Activated B cell treated with CpG ODN at 0.5 μM for 24 hours (primary cell): ENCODE results near the gene CA9. TPM values are rescaled to one million over a fixed set of nuclear protein-coding genes. Genes with fewer than 3 reads are reported as not detected.
A peak's percentile ranks its signal among the peaks of the same experiment; 100 is the strongest.

Experiments
- ATAC-seq: fragments of 200-7000 bp; cut with Tn5 transposase; one replicate; pipeline ENCODE4 v1.10.0; 2021; ENCODE audit warnings: low read depth, mild to moderate bottlenecking, moderate library complexity
- CTCF ChIA-PET: fragments of 350-600 bp; sonication (Branson Sonifier 250); formaldehyde crosslinking; loops from one replicate; lab custom pipeline; 2021; ENCODE audit warnings: antibody characterized with exemption; lab: Charles Lee
- POLR2A ChIA-PET: fragments of 350-600 bp; sonication (Branson Sonifier 250); formaldehyde crosslinking; loops from one replicate; lab custom pipeline; 2021; ENCODE audit warnings: antibody characterized with exemption; lab: Charles Lee
- DNase-seq: peaks from one replicate; pipeline ENCODE4 v3.0.0; 2022
- H3K27ac Mint-ChIP-seq: one replicate; pipeline ENCODE4 v1.8.0; 2020; ENCODE audit warnings: mixed read lengths
- H3K27me3 Mint-ChIP-seq: one replicate; pipeline ENCODE4 v1.8.0; 2021; ENCODE audit warnings: mixed read lengths
- H3K36me3 Mint-ChIP-seq: one replicate; pipeline ENCODE4 v1.8.0; 2021; ENCODE audit warnings: low read depth, mixed read lengths
- H3K4me1 Mint-ChIP-seq: one replicate; pipeline ENCODE4 v1.8.0; 2021; ENCODE audit warnings: mixed read lengths
- H3K4me3 Mint-ChIP-seq: one replicate; pipeline ENCODE4 v1.8.0; 2020; ENCODE audit warnings: mild to moderate bottlenecking, mixed read lengths
- H3K9me3 Mint-ChIP-seq: one replicate; pipeline ENCODE4 v1.8.0; 2020; ENCODE audit warnings: mixed read lengths
- CTCF ChIP-seq: fragments of 200-600 bp; IDR thresholded peaks from one replicate; pipeline ENCODE4 v1.8.0; 2022; ENCODE audit warnings: antibody characterized with exemption, mild to moderate bottlenecking
- intact Hi-C: fragments of 100-400 bp; cut with micrococcal nuclease; formaldehyde crosslinking; loops from one replicate; pipeline ENCODE4 v1.15.1; 2024
- total RNA-seq: library from RNA; stranded (reverse); gene quantifications from 2 replicates; pipeline ENCODE4 v1.2.3, GENCODE V29; 2022

Gene CA9
- total RNA-seq, 1 donor from 2014 or later = not detected

DNA sequence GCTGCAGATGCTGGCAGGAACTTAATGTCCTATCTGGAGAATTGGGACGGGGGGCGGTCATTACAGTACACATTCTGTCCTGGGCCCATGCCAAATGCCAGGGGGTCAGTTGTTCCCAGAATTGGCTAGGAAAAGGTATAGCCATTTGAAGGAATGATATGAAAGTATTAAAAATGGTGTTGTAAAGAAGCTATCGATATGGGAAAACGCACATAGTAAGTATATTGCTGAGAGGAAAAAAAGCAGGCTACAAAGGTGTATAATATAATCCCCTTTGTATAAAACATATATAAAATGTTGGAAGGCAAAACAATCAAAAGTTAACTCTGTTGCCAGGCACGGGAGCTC is 8.3 kb upstream of the CA9 start:
- intact Hi-C loops = loop anchor here (1.0 kb wide), 2 partner anchors 8 to 25 kb away; no protein-coding TSS in a partner anchor
- no peak for TF ChIP-seq CTCF
- H3K4me3 Mint-ChIP-seq = peak overlapping the region; percentile 83
- ATAC-seq (no peak), DNase-seq (no peak)
- peaks cover 47% of the 10 kb centered on the region for H3K4me1 Mint-ChIP-seq
- H3K27ac Mint-ChIP-seq = no peak overlapping the region
- H3K27me3 Mint-ChIP-seq = no peaks in the 10 kb centered on the region
- ChIA-PET CTCF (interaction anchor here (0.8 to 12.0 kb wide), 4 partner anchors 25 to 75 kb away, joined by 3 to 127 read pairs (median 18); partner anchors contain the start of gene CD72), POLR2A (interaction anchor here (1.1 to 4.2 kb wide), 8 partner anchors 9 to 66 kb away, joined by 4 to 16 read pairs (median 8); partner anchors contain the start of genes CD72, CREB3 and TLN1)
- no peaks in the 10 kb centered on the region for H3K9me3 Mint-ChIP-seq
- H3K36me3 Mint-ChIP-seq = peaks cover 13% of the 10 kb centered on the region

DNA sequence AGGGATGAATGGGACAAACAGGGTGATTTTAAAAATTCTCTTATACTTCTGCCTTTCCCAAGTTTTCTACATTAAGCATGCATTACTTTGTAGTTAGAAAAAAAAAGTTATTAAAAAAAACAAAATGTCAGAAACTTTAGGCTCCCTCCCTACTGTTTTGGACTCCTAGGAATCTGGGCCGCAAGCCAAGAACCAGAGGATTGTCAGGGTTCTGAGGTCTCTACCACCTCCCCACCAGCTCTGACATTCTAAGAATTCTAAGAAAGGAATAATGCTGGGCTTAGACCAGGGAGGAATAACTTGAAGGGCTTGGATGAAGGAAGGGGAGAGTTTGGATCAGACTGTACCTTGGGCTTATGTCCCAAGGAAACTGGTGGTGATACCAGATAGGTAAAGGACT is 7.7 kb upstream of the CA9 start:
- CTCF ChIA-PET = interaction anchor here (0.8 to 12.0 kb wide), 3 partner anchors 29 to 74 kb away, joined by 3 to 127 read pairs (median 32); partner anchors contain the start of gene CD72
- Mint-ChIP-seq H3K36me3 (peaks cover 7% of the 10 kb centered on the region), H3K4me1 (peaks cover 41% of the 10 kb centered on the region), H3K9me3 (no peaks in the 10 kb centered on the region), H3K4me3 (peak overlapping the region; percentile 29), H3K27ac (no peak overlapping the region), H3K27me3 (no peaks in the 10 kb centered on the region)
- DNase-seq = no peak
- no peak for TF ChIP-seq CTCF
- ATAC-seq = no peak
- intact Hi-C loops = no loop called here
- POLR2A ChIA-PET = interaction anchor here (0.6 to 4.2 kb wide), 7 partner anchors 8 to 52 kb away, joined by 4 to 16 read pairs (median 8); partner anchors contain the start of genes CCDC107, CD72 and RMRP

DNA sequence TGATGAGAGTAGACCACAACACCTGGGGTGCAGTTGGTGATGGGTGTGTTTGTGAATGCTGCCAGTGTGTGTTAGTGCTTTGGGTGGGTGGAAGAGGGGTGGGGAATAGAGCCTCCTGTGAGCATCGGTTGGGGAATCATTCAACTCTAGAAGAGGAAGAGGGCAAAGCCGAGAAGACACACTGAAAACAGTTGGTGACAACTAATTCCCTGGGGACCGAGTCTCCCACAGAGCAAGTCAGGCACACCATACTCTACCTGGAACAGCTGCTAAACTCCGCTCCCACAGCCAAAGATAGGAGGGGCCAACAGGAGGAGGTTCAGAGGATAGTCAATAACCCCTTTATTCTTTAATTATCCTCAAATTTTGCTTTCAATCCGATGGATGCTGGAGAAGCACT is 7.2 kb upstream of the CA9 start:
- H3K4me1 Mint-ChIP-seq = peaks cover 38% of the 10 kb centered on the region
- ATAC-seq (peak; percentile 38), DNase-seq (no peak)
- peaks cover 4% of the 10 kb centered on the region for H3K36me3 Mint-ChIP-seq
- no peaks in the 10 kb centered on the region for H3K9me3 Mint-ChIP-seq
- ChIA-PET CTCF (interaction anchor here (3.4 to 12.0 kb wide), 2 partner anchors 29 to 51 kb away, joined by 32 to 127 read pairs; partner anchors contain the start of gene CD72), POLR2A (interaction anchor here (0.5 to 1.2 kb wide), 3 partner anchors 9 to 52 kb away, joined by 3 to 8 read pairs (median 4); partner anchors contain the start of genes CCDC107 and RMRP)
- H3K27ac Mint-ChIP-seq = no peak overlapping the region
- intact Hi-C loops = no loop called here
- H3K27me3 Mint-ChIP-seq = no peaks in the 10 kb centered on the region
- TF ChIP-seq CTCF = no peak
- peak overlapping the region; percentile 29 for H3K4me3 Mint-ChIP-seq

GRCh38 chr9:35667939-35668338 is 5.8 kb upstream of the CA9 start:
- ChIA-PET POLR2A (no interaction called here), CTCF (no interaction called here)
- H3K36me3 Mint-ChIP-seq = no peaks in the 10 kb centered on the region
- no peaks in the 10 kb centered on the region for H3K9me3 Mint-ChIP-seq
- no peak for TF ChIP-seq CTCF
- DNase-seq (no peak), ATAC-seq (no peak)
- peaks cover 24% of the 10 kb centered on the region for H3K4me1 Mint-ChIP-seq
- H3K4me3 Mint-ChIP-seq = no peak overlapping the region
- intact Hi-C loops = no loop called here
- no peak overlapping the region for H3K27ac Mint-ChIP-seq
- H3K27me3 Mint-ChIP-seq = no peaks in the 10 kb centered on the region

GRCh38 chr9:35669331-35670145 is 4.2 kb upstream of the CA9 start:
- intact Hi-C loops = no loop called here
- H3K36me3 Mint-ChIP-seq = no peaks in the 10 kb centered on the region
- ChIA-PET POLR2A (interaction anchor here (0.5 to 0.8 kb wide), 2 partner anchors 9 to 80 kb away, joined by 3 to 8 read pairs; no protein-coding TSS in a partner anchor), CTCF (interaction anchor here (0.8 to 1.9 kb wide), 3 partner anchors 11 to 27 kb away, joined by 3 to 6 read pairs (median 4); partner anchors contain the start of genes CCDC107 and RMRP)
- DNase-seq = no peak
- peaks cover under 1% of the 10 kb centered on the region for H3K27me3 Mint-ChIP-seq
- no peak overlapping the region for H3K4me3 Mint-ChIP-seq
- TF ChIP-seq CTCF = no peak
- no peaks in the 10 kb centered on the region for H3K9me3 Mint-ChIP-seq
- peaks cover 21% of the 10 kb centered on the region for H3K4me1 Mint-ChIP-seq
- no peak for ATAC-seq
- no peak overlapping the region for H3K27ac Mint-ChIP-seq
